ENCODE data around the gene TTLL8.

Gene TTLL8

GRCh38 chr22:49995361-49996118 is 62.6 kb downstream of the TTLL8 start:
- H3K79me1 ChIP-seq (ENCODE audit: low read length), result no peaks in the 10 kb centered on the region
- H3K4me3 ChIP-seq (ENCODE audit: low read length), result no peak overlapping the region
- H3K79me2 ChIP-seq (ENCODE audit: control insufficient read depth, insufficient read depth, low read length), result no peaks in the 10 kb centered on the region
- no peak overlapping the region for H2BK5ac ChIP-seq (ENCODE audit: low read length)
- H2AK5ac ChIP-seq (ENCODE audit: low read length), result no peak overlapping the region
- H3K23ac ChIP-seq (ENCODE audit: low read length), result no peak overlapping the region
- H3K36me3 ChIP-seq (ENCODE audit: control insufficient read depth, insufficient read depth, low read length), result no peaks in the 10 kb centered on the region
- no peak overlapping the region for H2BK15ac ChIP-seq (replicated peaks; ENCODE audit: low read depth)
- no peak for DNase-seq
- no peak overlapping the region for H3K4me2 ChIP-seq (ENCODE audit: low read length)
- no peak overlapping the region for H3K56ac ChIP-seq (ENCODE audit: low read length)
- peaks cover 2% of the 10 kb centered on the region for H3K27me3 ChIP-seq (ENCODE audit: insufficient read depth, low read length, poor library complexity)
- no peak overlapping the region for H3K27ac ChIP-seq (ENCODE audit: low read depth, low read length)
- H3K18ac ChIP-seq (ENCODE audit: low read length), result no peak overlapping the region
- no peaks in the 10 kb centered on the region for H3K4me1 ChIP-seq (ENCODE audit: control insufficient read depth, low read depth, low read length)
- H3K4ac ChIP-seq (ENCODE audit: low read depth, low read length), result no peak overlapping the region
- WGBS (ENCODE audit: extremely low coverage, insufficient coverage, low lambda C conversion rate), result no CpG with 5 or more reads among the region's 10 CpGs
- no peak overlapping the region for H2BK120ac ChIP-seq (ENCODE audit: low read depth, low read length)
- H4K8ac ChIP-seq (ENCODE audit: low read depth, low read length), result no peak overlapping the region
- no peak overlapping the region for H3K9ac ChIP-seq (ENCODE audit: low read length)
- no peak overlapping the region for H4K5ac ChIP-seq (ENCODE audit: low read length)

- Histone ChIP-seq H3K36me3 (ENCODE audit: control insufficient read depth, insufficient read depth, low read length) (no peaks in the 10 kb centered on the region), H2BK5ac (ENCODE audit: low read length) (no peak overlapping the region), H3K9ac (ENCODE audit: low read length) (no peak overlapping the region), H3K27me3 (ENCODE audit: insufficient read depth, low read length, poor library complexity) (peaks cover 2% of the 10 kb centered on the region), H3K79me1 (ENCODE audit: low read length) (no peaks in the 10 kb centered on the region), H2AK5ac (ENCODE audit: low read length) (no peak overlapping the region), H3K4me1 (ENCODE audit: control insufficient read depth, low read depth, low read length) (no peaks in the 10 kb centered on the region), H4K8ac (ENCODE audit: low read depth, low read length) (no peak overlapping the region), H3K4me3 (ENCODE audit: low read length) (no peak overlapping the region), H3K27ac (ENCODE audit: low read depth, low read length) (no peak overlapping the region), H3K79me2 (ENCODE audit: control insufficient read depth, insufficient read depth, low read length) (no peaks in the 10 kb centered on the region), H3K4me2 (ENCODE audit: low read length) (no peak overlapping the region), H2BK120ac (ENCODE audit: low read depth, low read length) (no peak overlapping the region), H3K23ac (ENCODE audit: low read length) (no peak overlapping the region), H3K4ac (ENCODE audit: low read depth, low read length) (no peak overlapping the region), H3K56ac (ENCODE audit: low read length) (no peak overlapping the region), H2BK15ac (replicated peaks; ENCODE audit: low read depth) (no peak overlapping the region), H4K5ac (ENCODE audit: low read length) (no peak overlapping the region), H3K18ac (ENCODE audit: low read length) (no peak overlapping the region)
- DNase-seq, result no peak
- no CpG with 5 or more reads among the region's 3 CpGs for WGBS (ENCODE audit: extremely low coverage, insufficient coverage, low lambda C conversion rate)
These were observed 63.1 kb downstream of the TTLL8 start for GRCh38 chr22:49995041-49995360.

GRCh38 chr22:49994361-49995040 is 63.6 kb downstream of the TTLL8 start:
- Histone ChIP-seq H3K9ac (ENCODE audit: low read length) (no peak overlapping the region), H3K4me1 (ENCODE audit: control insufficient read depth, low read depth, low read length) (no peaks in the 10 kb centered on the region), H2AK5ac (ENCODE audit: low read length) (no peak overlapping the region), H3K4me2 (ENCODE audit: low read length) (no peak overlapping the region), H2BK120ac (ENCODE audit: low read depth, low read length) (no peak overlapping the region), H3K27me3 (ENCODE audit: insufficient read depth, low read length, poor library complexity) (no peaks in the 10 kb centered on the region), H3K18ac (ENCODE audit: low read length) (no peak overlapping the region), H4K8ac (ENCODE audit: low read depth, low read length) (no peak overlapping the region), H3K4ac (ENCODE audit: low read depth, low read length) (no peak overlapping the region), H3K27ac (ENCODE audit: low read depth, low read length) (no peak overlapping the region), H2BK5ac (ENCODE audit: low read length) (no peak overlapping the region), H2BK15ac (replicated peaks; ENCODE audit: low read depth) (no peak overlapping the region), H3K4me3 (ENCODE audit: low read length) (no peak overlapping the region), H3K36me3 (ENCODE audit: control insufficient read depth, insufficient read depth, low read length) (no peaks in the 10 kb centered on the region), H3K79me1 (ENCODE audit: low read length) (no peaks in the 10 kb centered on the region), H3K79me2 (ENCODE audit: control insufficient read depth, insufficient read depth, low read length) (no peaks in the 10 kb centered on the region), H4K5ac (ENCODE audit: low read length) (no peak overlapping the region), H3K56ac (ENCODE audit: low read length) (no peak overlapping the region), H3K23ac (ENCODE audit: low read length) (no peak overlapping the region)
- WGBS (ENCODE audit: extremely low coverage, insufficient coverage, low lambda C conversion rate), result no CpG with 5 or more reads among the region's 21 CpGs
- no peak for DNase-seq

GRCh38 chr22:49993649-49994360 is 64.3 kb downstream of the TTLL8 start:
- no peak overlapping the region for H3K4me2 ChIP-seq (ENCODE audit: low read length)
- no peak overlapping the region for H3K9ac ChIP-seq (ENCODE audit: low read length)
- H4K5ac ChIP-seq (ENCODE audit: low read length), result no peak overlapping the region
- no CpG with 5 or more reads among the region's 11 CpGs for WGBS (ENCODE audit: extremely low coverage, insufficient coverage, low lambda C conversion rate)
- no peak overlapping the region for H3K18ac ChIP-seq (ENCODE audit: low read length)
- H3K56ac ChIP-seq (ENCODE audit: low read length), result no peak overlapping the region
- H4K8ac ChIP-seq (ENCODE audit: low read depth, low read length), result no peak overlapping the region
- H2BK5ac ChIP-seq (ENCODE audit: low read length), result no peak overlapping the region
- no peaks in the 10 kb centered on the region for H3K79me1 ChIP-seq (ENCODE audit: low read length)
- H3K36me3 ChIP-seq (ENCODE audit: control insufficient read depth, insufficient read depth, low read length), result no peaks in the 10 kb centered on the region
- no peak overlapping the region for H2BK120ac ChIP-seq (ENCODE audit: low read depth, low read length)
- H3K4me3 ChIP-seq (ENCODE audit: low read length), result no peak overlapping the region
- H3K27ac ChIP-seq (ENCODE audit: low read depth, low read length), result no peak overlapping the region
- no peak overlapping the region for H2BK15ac ChIP-seq (replicated peaks; ENCODE audit: low read depth)
- no peak overlapping the region for H3K23ac ChIP-seq (ENCODE audit: low read length)
- H3K4ac ChIP-seq (ENCODE audit: low read depth, low read length), result no peak overlapping the region
- H3K27me3 ChIP-seq (ENCODE audit: insufficient read depth, low read length, poor library complexity), result no peaks in the 10 kb centered on the region
- no peaks in the 10 kb centered on the region for H3K4me1 ChIP-seq (ENCODE audit: control insufficient read depth, low read depth, low read length)
- no peak for DNase-seq
- no peaks in the 10 kb centered on the region for H3K79me2 ChIP-seq (ENCODE audit: control insufficient read depth, insufficient read depth, low read length)
- no peak overlapping the region for H2AK5ac ChIP-seq (ENCODE audit: low read length)

GRCh38 chr22:49992921-49993648 is 65.0 kb downstream of the TTLL8 start:
- Histone ChIP-seq H3K56ac (ENCODE audit: low read length) (no peak overlapping the region), H3K27me3 (ENCODE audit: insufficient read depth, low read length, poor library complexity) (no peaks in the 10 kb centered on the region), H2BK120ac (ENCODE audit: low read depth, low read length) (no peak overlapping the region), H3K4me2 (ENCODE audit: low read length) (no peak overlapping the region), H2AK5ac (ENCODE audit: low read length) (no peak overlapping the region), H3K27ac (ENCODE audit: low read depth, low read length) (no peak overlapping the region), H3K9ac (ENCODE audit: low read length) (no peak overlapping the region), H3K4me1 (ENCODE audit: control insufficient read depth, low read depth, low read length) (no peaks in the 10 kb centered on the region), H2BK5ac (ENCODE audit: low read length) (no peak overlapping the region), H4K8ac (ENCODE audit: low read depth, low read length) (no peak overlapping the region), H3K4me3 (ENCODE audit: low read length) (no peak overlapping the region), H4K5ac (ENCODE audit: low read length) (no peak overlapping the region), H3K23ac (ENCODE audit: low read length) (no peak overlapping the region), H3K36me3 (ENCODE audit: control insufficient read depth, insufficient read depth, low read length) (no peaks in the 10 kb centered on the region), H3K4ac (ENCODE audit: low read depth, low read length) (no peak overlapping the region), H3K79me1 (ENCODE audit: low read length) (no peaks in the 10 kb centered on the region), H2BK15ac (replicated peaks; ENCODE audit: low read depth) (no peak overlapping the region), H3K18ac (ENCODE audit: low read length) (no peak overlapping the region), H3K79me2 (ENCODE audit: control insufficient read depth, insufficient read depth, low read length) (no peaks in the 10 kb centered on the region)
- no CpG with 5 or more reads among the region's 23 CpGs for WGBS (ENCODE audit: extremely low coverage, insufficient coverage, low lambda C conversion rate)
- DNase-seq, result peak; percentile 58
